Left lobe of liver (tissue), 2 donors: ENCODE results near the gene VAV3. TPM values are rescaled to one million over a fixed set of nuclear protein-coding genes. Genes with fewer than 3 reads are reported as not detected.

Experiments used
- ATAC-seq: fragments of 200-7000 bp; cut with Tn5 transposase; one replicate; pipeline ENCODE4 v1.9.1; 2020; ENCODE audit warnings: mild to moderate bottlenecking, moderate library complexity
- DNase-seq: peaks from one replicate; pipeline ENCODE4 v3.0.0-alpha.2; 2020; ENCODE audit warnings: low spot score
- total RNA-seq: library from RNA; stranded (reverse); gene quantifications from one replicate; pipeline ENCODE4 v1.2.1, GENCODE V29; 2021
- donor health status: DM: no; HTN: no; CAD: no; lungs with moderate emphysema.
- donor health status: DM: no; HTN: yes; CAD: no.

Gene VAV3
- total RNA-seq, 1 donor from 2014 or later: 0.86 TPM

DNA sequence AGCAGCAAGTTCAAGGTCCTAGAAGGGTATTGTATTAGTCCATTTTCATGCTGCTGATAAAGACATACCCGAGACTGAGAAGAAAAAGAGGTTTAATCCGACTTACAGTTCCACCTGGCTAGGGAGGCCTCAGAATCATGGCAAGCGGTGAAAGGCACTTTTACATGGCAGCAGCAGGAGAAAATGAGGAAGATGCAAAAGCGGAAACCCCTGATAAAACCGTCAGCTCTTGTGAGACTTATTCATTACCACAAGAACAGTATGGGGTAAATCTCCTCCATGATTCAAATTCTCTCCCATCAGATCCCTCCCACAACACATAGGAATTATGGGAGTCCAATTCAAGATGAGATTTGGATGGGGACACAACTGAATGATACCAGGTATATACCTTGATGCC is 414.6 kb downstream of the VAV3 start:
- ATAC-seq (no peak), DNase-seq (no peak)

- DNase-seq: no peak
Measured at GRCh38 chr1:107549152-107549810, 415.7 kb downstream of the VAV3 start.

GRCh38 chr1:107548276-107548675 is 416.7 kb downstream of the VAV3 start:
- DNase-seq (no peak), ATAC-seq (no peak)

More at GRCh38 chr1:107549152-107549810, 415.7 kb downstream of the VAV3 start:
- ATAC-seq: no peak

GRCh38 chr1:107547363-107548155 is 417.4 kb downstream of the VAV3 start:
- ATAC-seq: no peak
- no peak for DNase-seq

DNA sequence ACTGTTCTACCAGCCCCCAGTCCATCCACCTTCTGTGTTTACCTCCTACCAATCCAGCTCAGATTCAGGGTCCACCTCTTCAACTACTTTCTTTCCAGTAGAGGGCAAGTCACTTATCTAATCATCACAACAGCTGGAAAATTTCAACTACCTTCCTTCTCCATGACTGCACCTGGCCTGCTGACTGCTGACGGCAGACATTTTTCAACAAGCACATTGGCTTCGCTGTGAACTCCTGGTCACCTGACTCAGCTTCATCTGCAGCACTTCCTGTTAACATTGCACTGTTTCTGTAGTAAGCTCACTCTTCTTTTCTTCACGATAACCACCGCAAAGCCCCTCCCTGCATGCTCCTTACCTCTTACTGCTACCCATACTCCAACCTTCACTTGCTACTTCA is 418.4 kb downstream of the VAV3 start:
- ATAC-seq (no peak), DNase-seq (no peak)

DNA sequence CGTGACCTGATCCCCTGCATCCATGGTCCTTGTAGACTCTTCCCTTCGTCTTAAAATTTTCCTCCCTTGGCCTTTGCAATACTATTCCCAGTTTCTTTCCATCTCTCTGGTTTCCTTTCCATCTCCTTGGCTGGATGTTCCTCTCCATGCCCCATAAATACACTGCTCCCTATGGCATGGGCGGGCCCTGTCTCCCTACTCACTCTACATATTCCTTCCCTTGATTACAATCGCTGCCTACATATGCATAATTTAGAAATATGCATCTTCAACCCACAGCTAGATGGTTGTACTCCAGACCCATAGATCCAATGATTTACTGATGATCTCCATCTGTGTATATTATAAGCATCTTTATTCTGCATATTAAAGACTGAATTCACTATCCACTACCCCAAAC is 419.1 kb downstream of the VAV3 start:
- DNase-seq (no peak), ATAC-seq (no peak)

DNA sequence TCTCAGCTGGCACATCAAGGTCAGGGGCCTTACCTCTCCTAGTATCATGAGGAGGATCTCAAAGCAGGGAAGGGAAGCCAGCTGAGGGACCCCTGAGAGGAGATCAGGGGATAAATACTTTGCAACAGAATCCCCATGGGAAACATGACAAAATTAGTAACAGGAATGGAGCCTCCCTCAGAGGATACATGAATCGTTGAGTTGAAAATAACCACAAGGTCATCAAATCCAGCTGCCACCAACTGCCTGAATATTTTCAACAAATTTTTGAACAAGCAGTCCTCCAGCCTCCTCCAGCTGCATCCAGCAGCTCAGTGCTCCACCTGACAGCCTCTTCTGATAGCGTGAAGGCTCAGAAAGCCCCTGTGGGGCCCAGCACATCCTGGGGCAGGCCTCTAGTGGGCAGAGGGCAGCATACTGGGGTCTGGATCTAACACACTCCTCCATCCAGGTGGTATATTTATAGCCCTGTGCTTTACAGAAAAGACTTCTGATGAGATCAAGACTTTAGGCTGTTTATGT is 419.9 kb downstream of the VAV3 start:
- ATAC-seq: no peak
- no peak for DNase-seq

GRCh38 chr1:107544285-107544684 is 420.7 kb downstream of the VAV3 start:
- no peak for ATAC-seq
- no peak for DNase-seq

DNA sequence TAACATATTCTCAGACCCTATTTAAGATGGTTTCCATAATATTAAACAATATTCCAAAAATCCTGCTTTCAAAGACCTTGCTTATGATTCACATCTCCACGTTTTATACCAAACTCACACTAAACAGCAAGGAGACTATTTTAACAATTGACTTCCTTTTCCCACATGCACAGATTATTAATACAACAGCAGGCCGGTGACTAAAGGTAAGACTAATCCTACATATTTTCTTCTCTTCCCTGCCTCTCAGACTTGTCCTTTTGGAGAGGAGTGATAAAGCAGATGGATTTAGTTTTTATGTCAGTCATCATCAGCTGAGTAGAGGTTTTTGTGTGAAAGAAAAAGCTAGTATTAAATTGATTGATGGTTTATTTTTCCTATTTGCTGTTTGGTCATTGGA is 423.6 kb downstream of the VAV3 start:
- DNase-seq (no peak), ATAC-seq (no peak)

- no peak for ATAC-seq
Measured at GRCh38 chr1:107538502-107538901, 426.5 kb downstream of the VAV3 start.

DNA sequence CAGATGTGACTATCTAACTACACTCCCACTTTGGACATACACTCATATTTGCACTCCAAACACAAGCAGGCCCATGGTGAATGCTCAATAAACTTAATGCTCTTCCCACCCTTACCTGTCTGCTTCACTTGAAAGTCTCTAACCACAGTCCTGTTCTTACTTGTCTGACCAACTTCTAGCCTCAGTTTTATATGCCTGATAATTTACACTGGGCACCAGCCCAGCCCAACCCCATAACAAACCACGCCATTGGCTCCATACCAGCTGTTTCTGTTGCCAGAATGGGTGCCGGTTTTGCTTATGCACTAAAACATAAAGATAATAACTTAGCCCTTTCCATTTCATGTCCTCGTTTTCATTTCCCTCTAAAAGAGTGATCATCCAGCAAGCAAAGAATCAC is 428.7 kb downstream of the VAV3 start:
- no peak for DNase-seq
- ATAC-seq: no peak

More at GRCh38 chr1:107538502-107538901, 426.5 kb downstream of the VAV3 start:
- no peak for DNase-seq

- ATAC-seq (no peak), DNase-seq (no peak)
Measured at GRCh38 chr1:107535091-107535490, 429.9 kb downstream of the VAV3 start.

DNA sequence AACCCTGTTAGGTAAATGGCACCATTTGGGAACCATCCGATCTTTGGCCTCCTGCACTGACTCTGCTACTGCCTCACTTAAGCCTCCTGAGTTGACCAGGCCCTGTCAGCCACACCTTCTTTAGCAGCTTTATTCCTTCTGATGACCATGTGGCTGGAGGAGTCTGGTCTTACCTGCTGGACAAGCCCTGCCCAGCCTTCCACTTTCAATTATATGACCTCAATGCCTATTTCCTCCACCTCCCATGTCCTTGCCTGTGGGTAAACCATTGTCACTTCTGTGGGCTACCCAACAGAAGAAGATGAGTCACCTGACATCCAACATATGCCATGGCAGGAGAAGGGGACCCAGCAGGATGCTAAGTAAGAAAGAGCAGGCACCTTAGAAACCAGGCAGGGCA is 430.3 kb downstream of the VAV3 start:
- DNase-seq (no peak), ATAC-seq (no peak)

DNA sequence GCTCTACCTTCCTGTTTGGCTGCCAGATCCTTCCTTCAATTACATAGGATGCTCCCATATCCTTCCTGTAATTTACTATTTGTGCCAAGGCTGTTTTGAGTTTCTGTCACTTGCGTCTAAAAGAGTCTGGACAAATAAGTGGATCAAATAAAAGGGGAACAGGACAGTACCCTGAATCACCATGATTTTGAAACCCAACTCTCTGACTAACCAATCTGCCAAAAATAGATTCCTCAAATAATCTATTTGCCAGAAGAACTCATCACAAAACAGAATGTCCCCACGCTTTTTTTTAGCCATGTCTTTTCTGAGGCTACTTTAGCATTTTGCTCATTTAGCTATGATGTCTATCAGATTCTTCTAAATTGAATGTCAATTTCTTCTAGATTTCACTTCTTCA is 431.5 kb downstream of the VAV3 start:
- DNase-seq (no peak), ATAC-seq (no peak)

DNA sequence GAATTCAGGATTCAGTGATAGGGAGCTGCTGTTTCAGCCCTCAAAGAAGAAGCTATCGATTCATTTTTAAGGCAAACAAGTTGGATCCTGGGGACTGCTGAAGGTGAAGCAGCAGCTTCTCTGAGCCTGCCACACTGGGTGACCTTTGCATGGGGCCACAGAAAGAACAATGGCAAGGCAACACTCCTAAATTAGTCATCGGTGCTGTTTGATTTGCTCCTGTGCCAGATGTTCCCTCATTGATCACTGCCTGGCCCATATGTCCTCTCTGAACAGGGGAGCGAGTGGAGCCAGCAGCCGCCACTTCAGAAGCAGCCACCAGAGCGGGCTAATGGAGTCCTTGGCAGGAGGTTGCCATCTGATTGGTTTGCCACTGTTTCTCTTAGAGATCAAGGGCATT is 432.7 kb downstream of the VAV3 start:
- DNase-seq: no peak
- ATAC-seq: no peak

DNA sequence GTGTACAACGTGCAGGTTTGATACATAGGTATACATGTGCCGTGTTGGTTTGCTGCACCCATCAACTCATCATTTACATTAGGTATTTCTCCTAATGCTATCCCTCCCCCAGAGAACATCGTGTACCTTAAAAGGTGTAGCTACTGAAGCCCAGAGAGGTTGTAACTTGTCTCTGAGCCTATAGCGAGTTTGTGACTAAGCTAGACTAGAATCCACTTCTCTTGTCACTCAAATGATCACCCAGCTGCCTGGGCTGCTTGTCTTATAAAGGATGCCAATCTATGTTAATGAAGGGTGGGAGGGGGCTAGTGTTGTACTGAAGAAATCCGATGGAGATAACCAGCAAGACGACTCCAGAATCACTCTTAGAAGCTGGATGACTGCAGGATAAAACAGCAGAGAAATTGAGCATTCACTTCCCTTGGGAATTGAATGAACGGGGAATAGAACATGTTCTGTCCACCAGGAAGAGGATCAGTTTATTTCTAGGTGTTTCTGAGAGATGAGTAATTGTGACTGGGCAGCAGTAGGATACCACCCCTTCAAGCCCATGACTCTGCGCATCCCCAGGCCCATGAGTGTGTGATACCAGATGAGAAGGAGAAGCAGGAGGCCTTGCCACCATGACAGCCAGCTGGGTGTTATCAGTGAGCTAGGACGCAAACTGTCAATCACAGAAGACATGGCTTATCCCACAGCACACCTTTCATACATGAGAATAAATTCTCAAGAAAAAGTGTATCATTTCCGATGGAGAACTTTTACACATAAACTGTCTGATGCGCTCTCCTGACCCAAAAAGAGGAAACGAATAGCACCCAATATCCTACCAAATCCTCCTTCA is 433.7 kb downstream of the VAV3 start:
- DNase-seq (no peak), ATAC-seq (no peak)

DNA sequence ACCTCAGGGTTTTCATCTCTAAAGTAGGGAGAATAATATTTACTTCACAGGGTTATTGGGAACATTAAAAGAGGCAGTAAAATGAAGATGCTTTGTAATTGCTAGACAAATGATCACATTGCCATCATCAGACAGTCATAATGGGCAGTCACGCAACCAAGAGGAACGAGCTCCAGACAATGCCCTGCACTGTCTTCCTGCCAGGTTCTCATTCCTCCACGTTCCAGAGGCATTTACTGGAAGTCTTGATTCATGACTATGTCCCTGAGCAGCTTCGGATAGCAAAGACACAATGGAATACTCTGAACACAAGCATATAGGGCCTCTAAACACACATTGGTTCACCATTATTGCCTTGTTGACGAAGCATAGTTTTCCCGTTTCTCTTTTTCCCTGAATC is 434.4 kb downstream of the VAV3 start:
- ATAC-seq (no peak), DNase-seq (no peak)

GRCh38 chr1:107529511-107530149 is 435.4 kb downstream of the VAV3 start:
- ATAC-seq: peak; percentile 96
- DNase-seq: no peak

DNA sequence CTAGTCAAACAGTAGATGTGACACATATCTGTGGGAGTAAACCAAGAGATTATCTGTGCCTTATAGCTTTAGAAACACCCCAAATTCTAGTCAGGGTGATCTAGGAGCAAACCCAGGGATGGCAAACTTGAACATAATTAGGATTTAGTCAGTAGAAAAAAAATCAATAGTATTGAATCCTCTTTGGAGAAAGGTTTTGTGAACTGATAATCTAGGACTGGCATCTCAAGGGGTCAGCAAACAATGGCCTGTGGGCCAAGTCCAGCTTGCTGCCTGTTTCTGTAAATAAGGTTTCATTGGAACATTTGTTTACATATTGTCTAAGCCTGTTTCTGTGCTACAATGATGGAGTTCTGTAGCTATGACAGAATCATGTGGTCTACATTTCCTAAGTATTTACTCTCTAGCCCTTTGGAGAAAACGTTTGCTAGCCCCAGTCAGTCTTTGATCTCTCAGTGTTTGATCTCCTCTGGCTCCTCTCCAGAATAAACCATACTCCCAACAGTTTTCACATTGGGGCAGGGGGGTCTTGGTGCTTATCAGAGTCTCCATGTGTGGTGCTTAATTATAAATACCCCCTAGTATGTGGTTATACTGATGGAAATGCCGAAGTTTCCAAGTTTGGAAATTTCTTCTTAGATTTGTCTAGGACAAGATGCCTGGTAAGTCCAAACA is 438.3 kb downstream of the VAV3 start:
- DNase-seq (no peak), ATAC-seq (no peak)

DNA sequence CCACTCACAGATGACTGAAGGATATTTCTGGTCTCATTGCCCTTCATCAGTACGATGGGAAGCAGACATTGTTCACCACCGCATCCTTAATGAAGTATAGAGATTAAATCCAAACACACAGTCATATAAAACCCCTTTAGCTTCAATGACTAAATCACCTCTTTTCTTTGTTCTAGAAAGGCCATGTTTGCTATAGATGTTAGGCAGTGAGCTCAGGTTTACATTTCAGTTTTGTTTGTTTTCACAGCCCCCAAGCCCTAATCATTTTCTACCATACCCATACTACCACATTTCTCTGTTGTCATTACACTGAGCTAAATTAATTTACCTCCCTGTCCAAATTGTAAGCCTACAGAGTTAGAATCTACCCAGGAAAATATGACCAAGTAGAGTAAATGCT is 439.0 kb downstream of the VAV3 start:
- ATAC-seq (no peak), DNase-seq (no peak)
